Measurements from ENCODE around the gene GET3.

DNA sequence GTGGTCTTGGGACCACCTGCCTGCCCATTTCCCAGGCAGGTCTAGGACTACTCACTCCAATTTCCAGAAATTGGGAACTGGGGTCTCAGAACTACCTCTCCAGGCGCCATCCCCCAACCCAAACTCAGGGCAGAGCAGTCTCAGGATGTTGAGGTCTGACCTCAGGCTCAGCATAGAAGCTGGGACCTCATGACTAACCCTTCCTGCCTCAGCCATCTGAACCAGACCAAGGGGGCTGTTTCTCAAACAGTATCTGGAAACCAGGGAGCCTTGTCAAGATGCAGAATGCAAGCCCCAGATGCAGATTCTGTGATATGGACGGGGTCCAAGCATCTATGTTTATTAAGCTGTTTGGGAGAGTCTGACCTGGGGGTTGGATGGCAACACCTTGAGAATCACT lies 42.2 kb upstream of the GET3 start:
- TF ChIP-seq POLR2AphosphoS5 (IDR thresholded peaks at IDR 0.05; ENCODE audit: low read depth, low read length) = no peak
- TF ChIP-seq POLR2A (IDR thresholded peaks at IDR 0.05; ENCODE audit: low read depth, low read length) = no peak
- TF ChIP-seq TAF1 (IDR thresholded peaks at IDR 0.05; ENCODE audit: borderline replicate concordance, low read depth, low read length) = no peak

All from GM12892 (cell line).